HG03432 (cell line): ENCODE results near the gene FLRT2.

Experiments used
- ATAC-seq: cut with Tn5 transposase; IDR thresholded peaks from one replicate; pipeline ENCODE4 v1.9.1; 2021; ENCODE audit warnings: mild to moderate bottlenecking, moderate library complexity; ENCODE audit not compliant: unreplicated experiment

The FLRT2 gene

DNA sequence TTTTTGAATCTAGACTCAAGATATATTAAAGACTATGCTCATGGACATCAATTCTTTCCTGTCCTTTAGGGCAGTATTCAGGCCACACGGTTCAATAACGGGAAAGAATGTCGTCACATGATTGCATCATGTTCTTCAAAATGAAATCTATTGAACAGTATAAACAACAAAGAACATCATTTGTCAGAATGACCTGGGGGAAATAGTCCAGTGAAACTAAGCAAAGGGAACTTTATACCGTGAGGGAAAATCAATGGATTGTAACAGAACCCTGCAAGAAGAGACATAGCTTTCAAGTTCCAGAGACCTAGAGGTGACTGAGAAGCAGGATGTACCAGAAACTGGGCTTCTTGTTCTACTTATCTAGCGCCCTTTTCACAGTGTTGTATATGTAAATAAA is 32.7 kb downstream of the FLRT2 start:
- ATAC-seq, result no peak

DNA sequence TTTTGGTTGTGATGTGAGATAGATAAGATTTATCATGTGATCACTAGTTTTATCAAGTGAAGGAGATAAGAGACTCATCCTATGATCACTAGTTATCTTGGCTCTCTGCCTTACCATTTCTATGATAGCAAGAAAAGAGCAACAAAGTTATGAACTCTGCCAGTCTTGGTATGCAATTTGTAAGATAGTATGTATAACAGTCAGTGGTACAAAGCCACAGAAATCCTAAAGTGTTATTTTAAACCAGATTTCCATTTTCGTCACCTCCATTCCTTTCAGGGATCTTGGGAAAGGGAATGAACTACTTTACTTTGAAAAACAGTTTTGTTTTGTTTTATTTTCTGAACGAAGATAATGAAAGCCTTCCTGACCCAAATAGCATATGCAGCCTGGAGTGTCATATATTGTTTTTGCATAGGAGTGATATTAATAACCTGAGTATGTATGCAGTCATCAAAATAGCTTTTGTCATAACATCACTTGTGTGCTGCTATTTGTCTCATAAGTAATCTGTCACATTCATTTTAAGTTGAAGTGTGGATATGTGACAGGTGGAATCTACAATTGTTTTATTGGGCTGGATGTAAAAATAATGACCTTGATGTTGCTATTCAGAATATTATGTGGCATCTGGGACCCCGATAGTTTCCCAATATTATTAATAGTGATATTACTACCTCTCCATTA is 35.0 kb downstream of the FLRT2 start:
- ATAC-seq, result no peak

DNA sequence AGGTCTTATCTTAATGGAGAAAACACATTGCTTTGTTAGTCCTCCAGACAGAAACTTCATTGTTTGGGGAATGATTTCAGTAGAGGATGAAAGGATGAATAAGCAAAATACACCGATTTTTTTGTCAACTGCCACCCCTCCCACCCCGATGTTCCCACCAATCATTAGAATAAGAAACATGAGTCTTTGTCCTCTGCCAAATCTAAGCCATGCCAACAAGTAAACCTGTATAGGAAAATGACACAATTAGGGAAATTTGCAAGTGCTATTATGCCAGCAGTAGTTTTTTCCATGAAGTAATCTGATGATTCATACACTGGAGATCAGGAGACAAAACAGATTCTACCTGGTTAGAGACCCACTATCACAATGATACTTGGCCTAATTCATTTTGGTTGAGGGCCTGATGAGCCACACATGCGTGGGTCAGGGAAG is 35.9 kb downstream of the FLRT2 start:
- ATAC-seq, result no peak

DNA sequence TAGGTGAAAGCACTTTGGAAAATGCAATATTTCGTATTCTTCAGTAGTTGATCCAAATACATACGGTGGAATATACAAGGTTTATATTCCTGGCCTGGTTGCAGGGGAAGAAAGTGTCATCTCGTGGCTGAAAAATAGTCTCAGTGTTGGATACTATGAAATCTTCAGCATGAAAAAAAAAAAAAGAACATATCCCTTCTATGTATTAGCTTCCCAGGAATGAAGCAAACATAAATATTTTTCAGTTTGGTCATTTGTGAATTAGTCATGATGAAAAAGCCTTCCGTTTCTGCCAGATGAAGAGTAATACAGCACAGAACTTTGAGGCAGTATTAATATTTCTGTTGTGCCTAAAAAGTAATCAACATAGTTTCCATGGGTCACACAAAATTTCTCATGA is 36.7 kb downstream of the FLRT2 start:
- ATAC-seq, result no peak

DNA sequence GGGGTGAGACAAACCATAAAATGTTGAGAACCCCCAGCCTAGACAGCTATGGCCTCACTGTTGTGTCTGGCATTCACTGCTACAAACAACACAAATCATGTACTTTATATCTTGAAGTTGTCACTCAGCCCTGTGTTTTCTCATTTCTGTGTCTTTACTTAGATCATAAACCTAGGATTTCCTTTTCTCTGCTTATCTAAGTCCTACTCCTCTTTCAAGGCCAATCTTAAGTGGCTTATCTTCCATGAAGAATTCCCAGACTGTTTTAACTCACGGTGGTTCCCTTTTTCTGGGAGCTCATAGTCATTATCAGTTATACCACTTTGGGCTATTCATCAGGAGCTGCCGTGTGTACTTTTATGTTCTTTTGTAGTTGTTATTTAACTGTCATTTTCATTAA is 42.1 kb downstream of the FLRT2 start:
- no peak for ATAC-seq

DNA sequence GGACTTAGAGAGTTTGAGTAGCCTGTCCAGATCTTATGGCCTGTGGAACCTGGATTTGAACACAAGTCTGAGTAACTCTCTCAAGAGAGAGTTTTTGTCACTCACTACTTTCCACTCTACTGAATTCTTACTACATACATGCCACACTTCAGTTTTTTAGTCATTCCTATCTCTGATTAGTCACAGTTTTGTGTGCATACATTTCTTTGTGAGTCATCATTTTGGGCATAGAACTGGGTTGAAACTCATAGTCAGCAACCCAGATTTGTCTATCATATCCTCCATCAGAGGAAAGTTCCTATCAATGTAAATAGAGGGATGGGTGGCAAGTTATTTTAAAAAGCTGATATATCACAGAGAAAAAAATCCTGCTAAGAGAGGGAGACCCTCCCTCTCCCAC is 42.9 kb downstream of the FLRT2 start:
- no peak for ATAC-seq

DNA sequence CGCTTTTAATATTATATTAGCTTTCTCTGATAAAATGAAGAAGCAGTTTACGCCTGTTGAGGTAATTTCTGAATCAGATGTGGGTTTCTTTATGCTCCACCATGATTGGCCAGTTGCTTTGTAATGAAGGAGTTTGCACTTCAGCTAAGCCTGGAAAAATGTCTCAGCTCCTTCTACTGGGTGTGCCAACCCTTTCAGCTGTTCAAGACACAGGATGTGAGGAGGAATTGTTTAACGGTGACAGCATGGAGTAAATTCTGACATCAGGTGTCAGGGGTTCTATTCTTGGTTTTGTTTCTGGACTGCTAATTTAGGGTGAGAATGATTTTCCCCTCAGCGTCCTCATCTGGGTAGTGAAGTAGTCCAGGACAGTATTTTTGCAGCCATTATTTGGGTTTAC is 43.5 kb downstream of the FLRT2 start:
- ATAC-seq, result no peak

DNA sequence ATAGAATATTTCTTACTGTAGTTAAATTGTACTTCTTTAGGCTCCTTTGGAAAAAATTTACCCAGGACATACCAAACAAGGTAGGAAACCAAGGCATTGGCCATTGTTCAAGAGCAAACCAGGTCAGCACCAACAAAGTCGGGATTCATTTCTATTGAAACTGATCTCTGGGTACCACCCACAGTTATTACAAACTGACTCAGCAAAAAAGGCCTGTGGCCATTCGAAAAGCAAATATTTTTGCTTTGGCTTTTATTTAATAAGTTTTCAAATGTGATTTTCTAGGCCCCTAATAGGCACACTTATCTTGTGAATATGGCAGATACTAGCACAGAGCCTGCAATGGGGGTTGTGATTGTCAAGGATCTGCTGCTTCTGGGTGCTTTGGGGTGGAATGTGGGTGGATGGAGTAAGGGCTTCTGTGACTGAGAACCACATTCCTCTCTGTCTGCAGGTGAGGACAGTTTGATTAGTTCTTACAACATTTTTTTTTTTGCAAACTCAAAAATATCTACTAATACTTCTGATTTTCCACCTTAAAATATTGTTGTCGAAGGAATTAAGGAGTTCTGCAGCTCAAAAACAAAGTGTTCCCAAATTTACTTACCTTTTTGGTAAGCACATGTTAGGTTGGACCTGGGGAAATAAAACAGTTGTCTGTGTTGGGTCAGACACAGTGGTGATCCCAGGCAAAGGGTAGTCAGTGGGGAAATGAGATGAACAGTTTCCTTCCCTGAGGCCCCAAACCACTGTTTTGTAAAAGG is 45.1 kb downstream of the FLRT2 start:
- ATAC-seq, result no peak

DNA sequence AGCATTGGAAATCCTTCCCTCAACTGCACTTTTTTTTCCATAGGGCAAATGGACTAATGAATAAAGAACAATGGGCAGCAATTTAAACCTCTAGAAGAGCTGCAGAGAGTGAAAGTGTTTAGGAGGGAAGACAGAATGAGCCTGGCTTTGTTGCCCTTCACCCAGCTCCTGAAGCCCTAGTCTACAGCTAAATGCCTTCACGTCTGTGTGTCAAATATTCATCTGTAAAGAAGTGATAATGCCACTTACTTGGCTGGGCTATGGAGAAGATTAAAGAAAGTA is 45.6 kb downstream of the FLRT2 start:
- ATAC-seq, result no peak

DNA sequence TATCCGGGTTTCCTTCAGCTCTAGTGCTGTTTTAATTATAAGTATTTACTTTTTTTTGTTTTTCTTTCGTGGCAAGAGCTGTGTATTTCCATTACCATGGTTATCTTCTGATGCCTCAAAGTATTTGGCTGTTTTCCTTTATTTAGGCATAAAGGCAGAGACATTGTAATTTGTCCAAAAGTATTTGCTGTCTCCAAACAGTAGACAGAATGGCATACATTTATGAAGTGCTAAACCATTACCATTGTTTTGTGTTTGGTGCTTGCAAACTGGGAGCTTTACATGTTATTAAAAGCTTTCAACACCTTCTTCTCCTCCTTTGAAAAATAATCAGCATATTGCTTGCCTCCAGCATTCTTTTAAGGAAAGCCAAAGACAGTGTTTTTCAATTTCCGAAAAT is 46.3 kb downstream of the FLRT2 start:
- ATAC-seq, result no peak

DNA sequence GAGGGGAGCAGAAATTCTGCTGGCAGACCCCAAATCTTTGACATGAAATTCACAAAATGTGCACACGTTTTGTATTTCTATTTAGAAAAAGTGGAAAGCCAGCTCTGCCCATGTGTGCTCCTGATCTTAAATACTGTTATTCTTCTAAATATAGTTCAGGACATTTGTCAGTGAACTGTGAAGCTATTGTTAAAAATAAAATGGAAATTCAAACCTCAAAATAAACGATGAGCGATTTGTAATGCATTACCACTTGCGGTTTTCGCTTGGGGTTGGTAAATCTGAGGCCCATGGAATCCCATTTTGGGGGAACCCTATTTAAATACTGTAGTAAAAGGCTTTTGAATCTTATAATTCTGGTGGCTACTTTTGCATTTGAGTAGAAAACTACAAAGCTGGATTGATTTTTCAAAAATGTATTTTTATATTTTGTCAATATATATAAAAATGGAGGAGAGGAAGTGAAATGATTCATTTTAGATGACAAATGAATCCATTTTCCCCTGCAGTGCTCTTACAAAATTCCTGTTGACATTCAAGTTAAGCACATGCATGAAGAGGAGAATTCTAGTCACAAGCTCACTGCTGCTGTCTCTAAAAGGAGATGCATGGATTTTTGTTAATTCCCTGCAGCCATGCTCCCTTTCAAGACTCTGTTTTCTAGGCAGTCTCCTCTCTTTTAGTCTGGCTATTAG is 47.1 kb downstream of the FLRT2 start:
- no peak for ATAC-seq

DNA sequence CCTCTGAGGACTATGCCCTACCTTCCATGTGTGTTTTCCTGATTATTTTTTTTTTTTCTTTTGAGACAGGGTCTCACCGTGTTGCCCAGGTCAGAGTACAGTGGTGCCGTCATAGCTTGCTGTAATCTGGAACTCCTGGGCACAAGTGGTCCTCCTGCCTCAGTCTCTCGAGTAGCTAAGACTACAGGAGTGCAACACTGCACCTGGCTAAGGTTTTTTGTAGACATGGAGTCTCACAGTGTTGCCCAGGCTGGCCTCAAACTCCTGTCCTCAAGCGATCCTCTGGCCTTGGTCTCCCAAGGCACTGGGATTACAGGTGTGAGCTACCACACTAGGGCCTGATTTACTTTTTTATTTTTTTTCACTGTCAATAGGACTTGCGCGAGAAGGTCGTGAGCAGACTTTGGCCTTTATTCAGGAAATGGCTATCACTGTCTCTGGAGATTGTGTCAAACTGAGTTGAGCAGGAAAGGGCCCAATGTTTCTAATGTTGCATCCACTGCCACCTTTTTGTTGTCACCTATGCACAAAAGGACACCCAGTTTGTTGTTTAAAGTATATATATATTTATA is 47.7 kb downstream of the FLRT2 start:
- no peak for ATAC-seq

DNA sequence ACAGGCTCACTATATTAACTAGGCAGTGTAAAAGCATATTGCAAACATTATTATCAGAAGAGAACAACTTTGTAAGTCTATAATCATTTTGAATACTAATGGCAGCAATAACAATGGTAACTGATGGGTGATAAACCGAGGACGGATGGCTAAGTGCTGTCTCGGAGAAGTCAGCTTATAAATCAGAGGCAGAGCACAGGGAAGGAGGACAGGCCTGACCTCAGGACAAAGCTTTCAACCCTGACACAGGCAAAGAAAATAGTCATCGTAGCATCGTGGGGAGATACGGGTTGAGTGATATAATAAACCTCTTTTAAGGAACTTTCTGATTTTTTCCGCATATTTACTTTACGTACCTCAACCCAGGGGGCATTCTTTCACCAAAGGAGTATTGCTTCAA is 48.4 kb downstream of the FLRT2 start:
- ATAC-seq, result no peak

DNA sequence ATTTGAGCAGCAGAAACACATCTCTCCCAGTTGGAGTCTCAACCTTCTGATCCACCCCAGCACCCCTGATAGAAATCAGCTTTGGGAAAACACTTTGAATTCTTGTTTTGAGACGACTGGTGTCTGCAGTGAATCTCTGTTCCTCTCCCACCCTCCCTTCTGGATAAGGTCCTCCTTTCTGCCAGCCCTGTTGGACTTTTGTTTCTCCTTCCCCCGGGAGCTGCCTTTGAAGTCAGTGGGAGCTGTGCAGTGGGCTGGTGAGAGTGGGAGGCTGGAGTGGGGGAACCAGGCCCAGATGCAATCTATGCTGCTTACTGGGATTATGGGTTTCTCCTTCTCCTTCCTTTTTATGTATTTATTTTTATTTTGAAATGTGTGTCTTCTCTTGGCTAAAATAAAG is 49.0 kb downstream of the FLRT2 start:
- ATAC-seq, result no peak

DNA sequence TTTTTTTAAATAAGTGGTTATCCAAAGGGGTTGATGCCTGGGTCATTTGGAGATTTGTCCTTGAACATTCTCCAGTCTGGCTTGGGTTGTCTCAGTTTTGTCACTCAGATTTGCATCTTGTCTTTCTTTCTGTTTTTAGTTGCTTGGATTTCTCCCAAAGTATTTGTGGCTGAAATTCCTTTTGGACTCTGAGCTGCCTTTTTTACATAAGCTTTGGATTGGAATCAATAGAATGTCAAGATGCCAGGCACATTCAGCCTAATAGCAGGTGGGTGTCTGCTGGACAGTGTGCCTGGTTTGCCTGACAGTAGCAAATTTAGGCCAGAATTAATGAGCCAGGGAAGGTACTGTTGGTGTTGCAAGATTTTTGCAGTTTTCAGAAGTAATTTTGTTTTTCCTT is 50.0 kb downstream of the FLRT2 start:
- no peak for ATAC-seq

DNA sequence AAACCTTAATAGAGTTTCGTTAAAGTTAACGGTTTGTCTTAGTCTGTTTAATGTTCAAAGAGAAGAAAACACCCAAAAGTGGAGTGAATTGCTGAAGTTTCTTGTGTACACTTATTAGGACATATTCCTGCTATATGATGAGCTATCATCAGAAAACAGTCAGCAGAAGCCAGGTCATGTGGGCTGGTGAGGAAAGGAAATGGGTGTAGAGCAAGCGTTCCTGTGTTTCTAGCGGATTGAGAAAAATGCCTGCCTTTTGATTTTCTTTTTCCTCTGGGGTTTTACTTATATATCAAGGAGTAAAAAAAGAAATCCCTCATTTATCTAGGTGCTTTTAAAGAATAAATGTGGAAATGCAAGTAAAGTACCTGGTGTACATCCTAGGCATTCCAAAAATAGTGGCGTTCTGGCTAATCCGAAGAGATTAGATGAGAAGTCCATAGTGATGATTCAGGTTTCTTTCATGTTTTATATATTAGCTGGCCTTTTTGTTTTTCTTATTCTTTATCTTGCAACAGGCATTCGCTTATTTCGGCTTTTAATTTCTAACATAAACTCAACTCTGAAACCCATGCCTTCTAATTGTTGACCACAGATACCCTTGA is 50.7 kb downstream of the FLRT2 start:
- no peak for ATAC-seq

DNA sequence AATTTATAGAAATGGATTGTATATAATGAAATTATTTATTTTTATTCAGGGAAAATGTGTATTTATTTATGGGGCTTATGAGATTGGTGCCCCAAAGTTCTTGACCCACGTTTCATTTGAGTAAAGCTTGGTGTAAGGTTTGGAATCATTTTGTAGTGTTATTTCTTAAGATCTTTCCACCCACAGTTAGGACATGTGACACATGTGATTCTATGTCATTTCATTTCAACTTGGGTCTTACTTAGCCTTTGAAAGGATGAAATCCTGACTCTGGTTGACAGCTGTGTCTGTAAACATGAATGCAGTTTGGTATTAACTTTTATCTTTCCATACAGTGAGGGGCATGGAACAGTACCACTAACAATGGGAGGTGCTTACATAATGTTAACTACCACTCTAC is 51.7 kb downstream of the FLRT2 start:
- no peak for ATAC-seq

DNA sequence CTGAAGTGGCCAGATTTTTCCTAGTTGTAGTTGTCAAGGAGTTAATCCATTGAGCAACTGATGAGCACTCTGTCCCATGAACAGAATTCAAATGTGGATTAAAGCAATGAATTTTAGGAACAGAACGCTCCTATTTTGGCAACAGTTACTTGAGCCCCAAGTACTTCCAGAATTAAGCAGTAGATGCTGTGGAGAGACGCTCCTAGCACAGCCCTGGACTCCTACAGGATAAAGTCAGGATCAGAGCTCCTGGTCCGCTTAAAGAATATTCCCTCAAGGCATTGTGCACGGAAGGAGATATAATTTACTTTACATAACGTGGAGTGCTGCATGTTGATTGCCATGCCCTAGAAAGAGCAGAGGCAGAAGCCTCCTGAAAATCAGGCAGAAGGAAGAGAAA is 53.4 kb downstream of the FLRT2 start:
- ATAC-seq, result no peak

DNA sequence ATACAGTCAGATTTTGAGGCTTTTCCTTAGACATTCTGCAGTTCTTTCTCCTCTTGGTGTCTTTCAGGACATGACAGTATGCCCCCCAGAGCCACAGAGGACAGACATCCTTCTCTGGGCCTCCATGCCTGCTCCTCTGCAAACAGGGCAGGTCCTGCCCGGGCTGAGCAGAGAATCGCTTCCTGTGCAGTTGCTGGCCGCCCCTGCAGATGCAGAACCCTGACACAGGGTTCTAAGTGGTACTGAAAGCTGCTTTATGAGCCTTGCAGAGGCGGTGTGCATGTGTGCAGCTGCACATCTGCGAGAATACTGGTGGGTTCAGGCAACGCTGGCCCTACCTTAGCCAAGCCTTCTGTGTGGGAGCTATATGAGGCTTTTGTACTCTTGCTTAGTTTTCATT is 54.5 kb downstream of the FLRT2 start:
- ATAC-seq, result no peak

DNA sequence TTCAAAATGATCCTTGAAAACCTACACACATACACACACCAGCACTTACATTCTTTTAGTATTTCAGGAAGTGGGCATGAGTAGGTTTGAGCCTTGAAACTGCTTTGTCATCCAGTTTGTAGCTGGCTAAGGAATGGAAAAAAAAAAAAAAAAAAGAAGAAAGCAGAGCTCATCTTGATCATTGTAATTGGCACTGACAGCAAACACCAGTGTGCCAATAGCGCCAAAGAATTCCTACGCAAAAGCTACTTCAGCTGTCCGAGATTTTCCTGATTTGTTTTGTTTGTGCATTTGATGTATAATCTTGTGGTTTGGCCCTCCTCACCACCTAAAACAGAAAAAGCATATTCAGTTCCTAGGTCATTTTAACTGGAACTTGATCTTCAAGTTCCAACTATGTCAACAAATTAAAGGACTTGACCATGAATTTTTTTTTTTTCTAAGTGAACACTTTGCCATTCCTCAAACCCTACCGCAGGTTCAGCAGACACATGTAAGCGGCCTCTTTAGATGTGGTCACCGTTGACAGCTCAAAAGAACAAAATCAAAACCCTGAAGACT is 57.3 kb downstream of the FLRT2 start:
- no peak for ATAC-seq

DNA sequence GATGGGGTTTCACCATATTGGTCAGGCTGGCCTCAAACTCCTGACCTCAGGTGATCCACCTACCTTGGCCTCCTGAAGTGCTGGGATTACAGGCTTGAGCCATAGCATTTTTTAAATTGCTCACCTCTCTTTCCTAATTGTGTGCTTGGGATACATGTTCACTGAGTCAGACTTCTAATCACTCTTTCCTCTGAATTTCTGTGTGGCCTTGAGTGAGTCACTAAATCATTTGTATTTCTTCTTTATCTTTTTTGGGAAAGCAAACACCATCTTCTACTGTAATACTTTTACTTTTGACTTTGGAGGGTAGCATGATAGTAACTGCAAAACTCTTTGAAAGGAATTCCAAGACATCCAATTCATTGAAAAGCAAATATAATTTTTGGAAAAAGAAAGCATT is 60.8 kb downstream of the FLRT2 start:
- no peak for ATAC-seq
